Adrenal gland (tissue), 5 donors: Measurements from ENCODE around the gene ZNF17.

Experiments used
- CTCF ChIP-seq, 6 experiments: fragments of 450-650 bp in 4 of 6; fragments of 200-600 bp in 2 of 6; sonication (generic) in 1 of 6; IDR thresholded peaks; 1 replicate in 5 of 6; 2 replicates in 1 of 6; pipeline versions ENCODE4 v1.5.1 to v1.8.0; 2016 to 2021; ENCODE audit warnings: antibody characterized with exemption in 6 of 6, mild to moderate bottlenecking in 2 of 6, moderate library complexity in 1 of 6
- POLR2A ChIP-seq, 2 donors: fragments of 450-650 bp; IDR thresholded peaks; one replicate each; pipeline ENCODE4 v1.6.1; 2017; ENCODE audit warnings: antibody characterized with exemption in 2 of 2, mild to moderate bottlenecking in 2 of 2, moderate library complexity in 1 of 2
- donor health status: DM: no; HTN: no; CAD: no.

- TF ChIP-seq CTCF (IDR thresholded peaks at IDR 0.05) (no peak), POLR2A (IDR thresholded peaks at IDR 0.05) (no peak)
Measured at GRCh38 chr19:57374179-57374578, 36.8 kb upstream of the ZNF17 start.
